CD4-positive, alpha-beta memory T cell (primary cell): ENCODE results near the gene SLC12A2. TPM values are rescaled to one million over a fixed set of nuclear protein-coding genes. Genes with fewer than 3 reads are reported as not detected.

ENCODE experiments used
- CTCF ChIA-PET: fragments of 350-600 bp; sonication (Branson Sonifier 250); formaldehyde crosslinking; loops from one replicate; lab custom pipeline; 2021; ENCODE audit warnings: inconsistent platforms; ENCODE audit not compliant: partially characterized antibody; lab: Charles Lee
- POLR2A ChIA-PET: fragments of 350-600 bp; sonication (Branson Sonifier 250); formaldehyde crosslinking; loops from one replicate; lab custom pipeline; 2021; ENCODE audit not compliant: partially characterized antibody; lab: Charles Lee
- DNase-seq, 5 donors: peaks; one replicate each; pipeline versions ENCODE4 v3.0.0 to v3.0.0-alpha.2; 2020 to 2022; ENCODE audit warnings: mixed read lengths in 1 of 5
- H3K27ac ChIP-seq: one replicate; pipeline ENCODE4 v1.7.0; 2013; ENCODE audit warnings: low read depth, low read length
- H3K27me3 ChIP-seq: 2 replicates; pipeline ENCODE4 v1.7.0; 2013; ENCODE audit warnings: mild to moderate bottlenecking, low read length, moderate library complexity; ENCODE audit not compliant: insufficient read depth
- H3K36me3 ChIP-seq: 2 replicates; pipeline ENCODE4 v1.7.0; 2013; ENCODE audit warnings: mild to moderate bottlenecking, low read length, moderate library complexity; ENCODE audit not compliant: insufficient read depth
- H3K4me1 ChIP-seq: 2 replicates; pipeline ENCODE4 v1.7.0; 2013; ENCODE audit warnings: mild to moderate bottlenecking, low read length, moderate library complexity; ENCODE audit not compliant: insufficient read depth
- H3K4me3 ChIP-seq, 2 donors: one replicate each; pipeline ENCODE4 v1.7.0; 2013; ENCODE audit warnings: low read length in 2 of 2, mild to moderate bottlenecking in 1 of 2
- H3K9me3 ChIP-seq, 2 donors: one replicate each; pipeline ENCODE4 v1.7.0; 2013; ENCODE audit warnings: low read length in 2 of 2, control low read depth in 1 of 2; ENCODE audit not compliant: control insufficient read depth in 1 of 2
- H3K27ac Mint-ChIP-seq, 7 donors: one replicate each; pipeline ENCODE4 v1.8.0; 2020 to 2021; ENCODE audit warnings: mixed read lengths in 7 of 7, mild to moderate bottlenecking in 6 of 7, inconsistent platforms in 3 of 7, moderate library complexity in 3 of 7
- H3K27me3 Mint-ChIP-seq, 2 donors: one replicate each; pipeline ENCODE4 v1.8.0; 2020 to 2021; ENCODE audit warnings: mixed read lengths in 2 of 2
- H3K36me3 Mint-ChIP-seq, 2 donors: one replicate each; pipeline ENCODE4 v1.8.0; 2020 to 2021; ENCODE audit warnings: mixed read lengths in 2 of 2, inconsistent platforms in 1 of 2, mild to moderate bottlenecking in 1 of 2
- H3K4me1 Mint-ChIP-seq, 4 donors: one replicate each; pipeline ENCODE4 v1.8.0; 2020 to 2021; ENCODE audit warnings: mixed read lengths in 4 of 4, mild to moderate bottlenecking in 1 of 4
- H3K4me3 Mint-ChIP-seq, 8 donors: one replicate each; pipeline ENCODE4 v1.8.0; 2020 to 2021; ENCODE audit warnings: mixed read lengths in 8 of 8, mild to moderate bottlenecking in 7 of 8, moderate library complexity in 6 of 8, inconsistent platforms in 3 of 8
- H3K9me3 Mint-ChIP-seq, 8 donors: one replicate each; pipeline ENCODE4 v1.8.0; 2020 to 2021; ENCODE audit warnings: mixed read lengths in 8 of 8, mild to moderate bottlenecking in 5 of 8, inconsistent platforms in 3 of 8, moderate library complexity in 1 of 8
- intact Hi-C: fragments of 100-400 bp; cut with micrococcal nuclease; formaldehyde crosslinking; loops from one replicate; pipeline ENCODE4 v1.15.1; 2023
- polyA plus RNA-seq, 2 donors: library from polyadenylated mRNA; unstranded; fragments of 300-500 nt; fragmentation: Illumina TruSeq; gene quantifications; one replicate each; pipeline ENCODE4 v1.2.3, GENCODE V29; 2021
- total RNA-seq, 2 experiments: library from RNA; stranded (reverse); gene quantifications; one replicate each; pipeline ENCODE4 v1.2.3, GENCODE V29; 2021

Gene SLC12A2
- total and polyA plus RNA-seq, 4 experiments from 2014 or later, result 2.7 to 13.6 (median 10.1) TPM

DNA sequence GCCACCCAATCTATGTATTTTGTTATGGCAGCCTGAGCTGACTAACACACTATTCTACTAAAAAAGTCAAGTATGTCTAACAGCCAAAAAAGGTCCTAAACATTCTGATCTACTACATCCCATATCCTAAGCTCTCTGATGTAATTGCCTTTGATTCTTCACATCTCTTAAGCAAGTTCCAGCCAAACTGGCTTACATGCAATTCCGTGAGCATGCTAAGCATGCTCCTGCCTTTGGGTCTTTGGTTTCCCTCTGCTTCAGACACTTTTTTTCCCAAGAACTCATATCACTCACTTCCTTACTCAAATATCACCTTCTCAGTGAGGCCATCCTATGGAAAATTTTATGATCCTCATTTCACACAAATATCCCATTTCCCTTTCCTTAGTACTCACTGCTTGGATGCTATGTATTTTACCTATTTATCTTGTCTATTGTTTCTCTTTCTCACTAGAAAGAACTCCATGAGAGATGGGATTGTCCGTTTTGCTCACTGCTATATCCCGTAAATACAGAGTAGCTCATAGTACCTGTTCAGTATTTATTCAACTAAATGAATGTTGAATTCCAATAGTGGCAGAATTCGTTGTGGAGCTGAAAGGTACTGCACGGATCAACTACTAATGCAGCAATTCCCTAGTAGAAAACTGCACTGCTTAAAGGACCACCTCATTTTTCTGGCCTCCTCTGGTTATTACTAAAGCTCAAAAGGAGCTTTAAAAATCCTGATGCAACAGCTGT, 2.3 kb upstream of the SLC12A2 start:
- Mint-ChIP-seq H3K27me3 (no peaks in the 10 kb centered on the region), H3K27ac (peak overlapping the region; percentile 87 to 98 (median 97)), H3K4me1 (peaks cover 40 to 60% (median 50%) of the 10 kb centered on the region in 4 donors), H3K9me3 (no peaks in the 10 kb centered on the region), H3K36me3 (peaks cover 4 to 7% of the 10 kb centered on the region in 2 donors), H3K4me3 (peak overlapping the region; percentile 81 to 94 (median 89))
- Histone ChIP-seq H3K4me3 (no peak overlapping the region), H3K4me1 (peaks cover 58% of the 10 kb centered on the region), H3K27me3 (no peaks in the 10 kb centered on the region), H3K36me3 (no peaks in the 10 kb centered on the region), H3K27ac (no peak overlapping the region), H3K9me3 (no peaks in the 10 kb centered on the region)
- no peak for DNase-seq
- intact Hi-C loops, result loop anchor here (5.0 to 10.0 kb wide), 2 partner anchors 1046 to 1479 kb away; partner anchors contain the start of genes MARCHF3 and PHAX
- POLR2A ChIA-PET, result interaction anchor here (1.6 to 1.8 kb wide), 2 partner anchors 31 to 189 kb away, joined by 5 to 6 read pairs; no protein-coding TSS in a partner anchor
- CTCF ChIA-PET, result interaction anchor here (1.3 to 2.5 kb wide), 2 partner anchors 13 to 78 kb away, joined by 3 to 8 read pairs; no protein-coding TSS in a partner anchor

DNA sequence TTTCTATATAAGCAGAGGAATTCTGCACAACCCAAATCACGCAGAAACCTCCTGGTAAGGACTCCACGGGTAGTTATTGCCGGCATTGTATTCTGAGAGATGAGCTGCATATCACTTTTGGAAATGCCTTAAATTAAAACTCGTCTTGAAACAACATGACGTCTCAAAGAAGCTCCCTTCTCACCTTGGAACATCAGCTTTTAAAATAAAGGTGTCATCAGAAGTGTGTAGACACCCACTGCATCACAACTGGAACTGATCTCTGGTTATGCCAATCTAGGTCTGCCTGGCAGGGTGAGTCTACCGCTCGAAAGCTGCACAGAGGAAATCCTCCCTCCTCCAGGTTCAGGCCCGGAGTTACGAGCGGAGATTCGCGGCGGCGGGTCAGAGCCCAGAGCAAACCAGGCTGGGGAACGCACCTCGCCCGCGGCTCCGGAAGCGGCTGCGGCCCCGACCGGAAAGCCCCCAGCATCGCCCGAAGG, 974 bp upstream of the SLC12A2 start:
- peak overlapping the region; percentile 68 to 89 for H3K4me3 ChIP-seq
- Mint-ChIP-seq H3K36me3 (peaks cover 5 to 7% of the 10 kb centered on the region in 2 donors), H3K27me3 (no peaks in the 10 kb centered on the region), H3K27ac (peak overlapping the region; percentile 87 to 98 (median 97)), H3K4me3 (peak overlapping the region; percentile 81 to 94 (median 89)), H3K4me1 (peaks cover 48 to 70% (median 55%) of the 10 kb centered on the region in 4 donors), H3K9me3 (no peaks in the 10 kb centered on the region)
- H3K9me3 ChIP-seq, result no peaks in the 10 kb centered on the region
- H3K27me3 ChIP-seq, result no peaks in the 10 kb centered on the region
- no peaks in the 10 kb centered on the region for H3K36me3 ChIP-seq
- peak overlapping the region; percentile 88 for H3K27ac ChIP-seq
- DNase-seq, result no peak
- ChIA-PET CTCF (interaction anchor here (0.9 to 2.5 kb wide), 3 partner anchors 15 to 119 kb away, joined by 3 to 8 read pairs (median 3); no protein-coding TSS in a partner anchor), POLR2A (interaction anchor here (0.8 to 1.8 kb wide), 13 partner anchors 8 to 1482 kb away, joined by 3 to 8 read pairs (median 4); partner anchors contain the start of genes ISOC1 and PHAX)
- peaks cover 62% of the 10 kb centered on the region for H3K4me1 ChIP-seq
- intact Hi-C loops, result loop anchor here (1.0 to 10.0 kb wide), 8 partner anchors 119 to 1480 kb away; partner anchors contain the start of genes ISOC1, MARCHF3 and PHAX

DNA sequence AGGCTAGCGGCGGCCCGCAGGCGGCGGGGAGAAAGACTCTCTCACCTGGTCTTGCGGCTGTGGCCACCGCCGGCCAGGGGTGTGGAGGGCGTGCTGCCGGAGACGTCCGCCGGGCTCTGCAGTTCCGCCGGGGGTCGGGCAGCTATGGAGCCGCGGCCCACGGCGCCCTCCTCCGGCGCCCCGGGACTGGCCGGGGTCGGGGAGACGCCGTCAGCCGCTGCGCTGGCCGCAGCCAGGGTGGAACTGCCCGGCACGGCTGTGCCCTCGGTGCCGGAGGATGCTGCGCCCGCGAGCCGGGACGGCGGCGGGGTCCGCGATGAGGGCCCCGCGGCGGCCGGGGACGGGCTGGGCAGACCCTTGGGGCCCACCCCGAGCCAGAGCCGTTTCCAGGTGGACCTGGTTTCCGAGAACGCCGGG, 253 bp downstream of the SLC12A2 start:
- H3K27me3 Mint-ChIP-seq, result no peaks in the 10 kb centered on the region
- CTCF ChIA-PET, result interaction anchor here (0.9 to 2.3 kb wide), 3 partner anchors 191 to 208 kb away, joined by 3 to 10 read pairs (median 6); no protein-coding TSS in a partner anchor

DNA sequence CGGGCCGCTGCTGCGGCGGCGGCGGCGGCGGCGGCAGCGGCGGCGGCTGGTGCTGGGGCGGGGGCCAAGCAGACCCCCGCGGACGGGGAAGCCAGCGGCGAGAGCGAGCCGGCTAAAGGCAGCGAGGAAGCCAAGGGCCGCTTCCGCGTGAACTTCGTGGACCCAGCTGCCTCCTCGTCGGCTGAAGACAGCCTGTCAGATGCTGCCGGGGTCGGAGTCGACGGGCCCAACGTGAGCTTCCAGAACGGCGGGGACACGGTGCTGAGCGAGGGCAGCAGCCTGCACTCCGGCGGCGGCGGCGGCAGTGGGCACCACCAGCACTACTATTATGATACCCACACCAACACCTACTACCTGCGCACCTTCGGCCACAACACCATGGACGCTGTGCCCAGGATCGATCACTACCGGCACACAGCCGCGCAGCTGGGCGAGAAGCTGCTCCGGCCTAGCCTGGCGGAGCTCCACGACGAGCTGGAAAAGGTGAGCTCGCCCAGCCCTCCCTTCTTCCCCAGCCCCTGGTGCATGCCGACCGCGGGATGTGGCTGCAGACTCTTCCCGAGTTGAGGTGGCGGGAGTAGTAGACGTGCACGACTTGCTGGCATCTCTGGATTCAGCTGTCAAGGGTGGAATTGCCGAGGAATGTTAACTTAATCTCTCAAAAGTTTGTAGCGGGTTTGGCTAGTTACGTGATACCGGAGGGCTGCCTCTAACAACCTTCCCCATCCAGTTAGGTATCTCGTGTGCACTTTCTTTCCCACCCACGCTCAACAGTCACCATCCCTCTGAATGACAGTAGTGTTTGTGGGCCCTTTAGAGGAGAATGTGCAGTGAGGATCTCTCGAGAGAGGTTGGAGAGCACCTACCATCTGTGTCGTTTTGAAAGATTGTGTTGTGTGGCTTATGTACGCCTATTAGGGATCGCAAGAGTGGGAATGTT, 932 bp downstream of the SLC12A2 start:
- no peaks in the 10 kb centered on the region for H3K9me3 Mint-ChIP-seq
- peaks cover 44 to 64% (median 53%) of the 10 kb centered on the region in 4 donors for H3K4me1 Mint-ChIP-seq
- peak overlapping the region; percentile 63 to 94 (median 85) for H3K27ac Mint-ChIP-seq
- Histone ChIP-seq H3K4me1 (peaks cover 52% of the 10 kb centered on the region), H3K27ac (peak overlapping the region; percentile 88), H3K27me3 (no peaks in the 10 kb centered on the region), H3K4me3 (peak overlapping the region; percentile 30 to 89), H3K36me3 (no peaks in the 10 kb centered on the region), H3K9me3 (no peaks in the 10 kb centered on the region)
- ChIA-PET POLR2A (interaction anchor here (0.8 to 1.7 kb wide), 2 partner anchors 8 to 327 kb away, joined by 3 to 6 read pairs; no protein-coding TSS in a partner anchor), CTCF (interaction anchor here (0.6 to 2.3 kb wide), 4 partner anchors 16 to 208 kb away, joined by 3 to 10 read pairs (median 4); no protein-coding TSS in a partner anchor)
- peaks cover 6 to 7% of the 10 kb centered on the region in 2 donors for H3K36me3 Mint-ChIP-seq
- intact Hi-C loops, result loop anchor here (2.0 to 10.0 kb wide), 3 partner anchors 210 to 1482 kb away; partner anchors contain the start of genes MARCHF3 and PHAX
- no peaks in the 10 kb centered on the region for H3K27me3 Mint-ChIP-seq
- DNase-seq, result peak; percentile 44 to 51 (median 45)
- H3K4me3 Mint-ChIP-seq, result peak overlapping the region; percentile 89 to 98 (median 94)

More for the DNA sequence above, 253 bp downstream of the SLC12A2 start:
- intact Hi-C loops, result loop anchor here (1.0 to 10.0 kb wide), 9 partner anchors 117 to 1482 kb away; partner anchors contain the start of genes ISOC1, MARCHF3 and PHAX
- peak overlapping the region; percentile 88 for H3K27ac ChIP-seq
- H3K27me3 ChIP-seq, result no peaks in the 10 kb centered on the region
- Mint-ChIP-seq H3K4me3 (peak overlapping the region in 1 of 8 donors; percentile 69), H3K36me3 (peaks cover 7 to 10% of the 10 kb centered on the region in 2 donors), H3K27ac (no peak overlapping the region), H3K9me3 (no peaks in the 10 kb centered on the region), H3K4me1 (peaks cover 50 to 71% (median 58%) of the 10 kb centered on the region in 4 donors)
- POLR2A ChIA-PET, result interaction anchor here (0.8 to 1.7 kb wide), 3 partner anchors 9 to 1306 kb away, joined by 3 to 6 read pairs (median 6); no protein-coding TSS in a partner anchor
- no peaks in the 10 kb centered on the region for H3K36me3 ChIP-seq
- H3K4me3 ChIP-seq, result peak overlapping the region in 1 of 2 donors; percentile 89
- no peak for DNase-seq
- no peaks in the 10 kb centered on the region for H3K9me3 ChIP-seq
- peaks cover 59% of the 10 kb centered on the region for H3K4me1 ChIP-seq

DNA sequence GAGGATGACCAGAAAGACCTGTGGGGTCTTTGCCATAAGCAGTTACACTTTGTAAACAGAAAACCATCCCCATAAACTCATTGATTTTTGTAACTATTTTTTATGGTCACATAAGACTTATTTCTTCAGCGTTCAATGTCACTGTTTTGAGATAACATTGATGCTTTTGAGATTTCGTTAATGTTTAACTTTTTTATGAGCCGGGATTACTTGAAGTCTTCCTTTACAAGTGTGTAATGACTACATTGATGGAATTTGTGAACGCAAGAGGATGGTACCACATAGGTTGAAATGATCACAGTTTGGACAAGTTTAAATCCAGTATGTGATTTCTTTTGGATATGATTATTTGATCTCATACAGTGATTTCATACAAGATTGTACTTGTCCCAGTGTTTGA, 1.8 kb downstream of the SLC12A2 start:
- Mint-ChIP-seq H3K9me3 (no peaks in the 10 kb centered on the region), H3K4me1 (peaks cover 39 to 61% (median 47%) of the 10 kb centered on the region in 4 donors), H3K27me3 (no peaks in the 10 kb centered on the region), H3K27ac (peak overlapping the region in 3 of 7 donors; percentile 35 to 85 (median 46)), H3K36me3 (peaks cover 6 to 7% of the 10 kb centered on the region in 2 donors), H3K4me3 (peak overlapping the region; percentile 63 to 98 (median 94))
- Histone ChIP-seq H3K4me3 (no peak overlapping the region), H3K36me3 (no peaks in the 10 kb centered on the region), H3K27me3 (no peaks in the 10 kb centered on the region), H3K4me1 (peaks cover 43% of the 10 kb centered on the region), H3K27ac (no peak overlapping the region), H3K9me3 (no peaks in the 10 kb centered on the region)
- no peak for DNase-seq
- intact Hi-C loops, result loop anchor here (2.0 to 10.0 kb wide), 2 partner anchors 211 to 1051 kb away; partner anchors contain the start of gene MARCHF3
- POLR2A ChIA-PET, result interaction anchor here (1.2 kb wide), 1 partner anchor 1307 kb away, joined by 3 read pairs; no protein-coding TSS in a partner anchor
- CTCF ChIA-PET, result interaction anchor here (2.3 kb wide), 1 partner anchor 209 kb away, joined by 10 read pairs; no protein-coding TSS in a partner anchor

DNA sequence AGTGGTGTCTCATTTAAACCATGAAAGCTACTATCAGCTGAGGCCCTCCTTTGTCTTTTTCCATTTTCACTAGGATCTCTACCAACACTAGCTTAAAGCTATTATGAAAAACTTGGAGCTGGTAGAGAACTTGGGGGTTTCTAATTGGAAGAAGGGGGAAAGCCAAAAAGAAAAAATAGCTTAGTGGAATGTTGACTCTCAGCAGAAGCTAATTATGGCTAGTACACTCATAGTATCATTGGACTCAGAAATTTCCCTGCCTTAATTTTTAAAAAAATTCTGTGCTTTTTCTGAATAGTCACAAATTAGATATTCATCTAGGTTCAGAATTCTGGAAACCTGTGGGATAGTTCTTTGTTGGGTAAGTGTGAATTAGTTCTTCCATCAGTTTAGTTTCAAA, 8.0 kb downstream of the SLC12A2 start:
- H3K36me3 Mint-ChIP-seq, result peaks cover 7 to 17% of the 10 kb centered on the region in 2 donors
- Histone ChIP-seq H3K4me1 (peaks cover 6% of the 10 kb centered on the region), H3K27me3 (no peaks in the 10 kb centered on the region), H3K36me3 (no peaks in the 10 kb centered on the region), H3K9me3 (no peaks in the 10 kb centered on the region), H3K4me3 (no peak overlapping the region), H3K27ac (no peak overlapping the region)
- H3K4me1 Mint-ChIP-seq, result peaks cover 16 to 28% (median 27%) of the 10 kb centered on the region in 4 donors
- intact Hi-C loops, result no loop called here
- H3K9me3 Mint-ChIP-seq, result peaks cover under 1 to 6% (median 2%) of the 10 kb centered on the region in 8 donors
- ChIA-PET POLR2A (interaction anchor here (0.7 to 2.0 kb wide), 3 partner anchors 7 to 1314 kb away, joined by 3 to 6 read pairs (median 4); partner anchors contain the start of gene SLC12A2), CTCF (interaction anchor here (0.6 kb wide), 1 partner anchor 32 kb away, joined by 4 read pairs; no protein-coding TSS in a partner anchor)
- H3K4me3 Mint-ChIP-seq, result no peak overlapping the region
- no peak overlapping the region for H3K27ac Mint-ChIP-seq
- no peak for DNase-seq
- no peaks in the 10 kb centered on the region for H3K27me3 Mint-ChIP-seq
